Daoy (cell line): ENCODE data around the gene GRIN2C. TPM values are rescaled to one million over a fixed set of nuclear protein-coding genes. Genes with fewer than 3 reads are reported as not detected.
"Not testable (repeated sequence)": the region's sequence is repeated elsewhere in the genome, so short reads cannot be mapped to it uniquely, and the experiment has no call there.

Experiments
- DNase-seq: peaks from one replicate; pipeline ENCODE4 v3.0.0-alpha.2; 2015; ENCODE audit warnings: low read depth
- total RNA-seq: library from RNA; depleted of rRNA; stranded (reverse); fragments of >200 nt; shearing (Covaris generic); gene quantifications from 2 replicates; pipeline ENCODE4 v1.2.3, GENCODE V29; 2014; rRNA removed

Gene GRIN2C
- total RNA-seq: not detected in 2 replicates

GRCh38 chr17:74859459-74860228 lies at the start of gene GRIN2C:
Gene GRIN2C, minus strand, starts transcription at chr17:74859885. Its CDS starts 4,793 bp downstream, at chr17:74855092.
- no peak for DNase-seq

- DNase-seq: not testable (repeated sequence)
Observed at GRCh38 chr17:74909097-74909496, 49.4 kb upstream of the GRIN2C start.

GRCh38 chr17:74907012-74907411 lies 47.3 kb upstream of the GRIN2C start:
- DNase-seq: no peak

DNA sequence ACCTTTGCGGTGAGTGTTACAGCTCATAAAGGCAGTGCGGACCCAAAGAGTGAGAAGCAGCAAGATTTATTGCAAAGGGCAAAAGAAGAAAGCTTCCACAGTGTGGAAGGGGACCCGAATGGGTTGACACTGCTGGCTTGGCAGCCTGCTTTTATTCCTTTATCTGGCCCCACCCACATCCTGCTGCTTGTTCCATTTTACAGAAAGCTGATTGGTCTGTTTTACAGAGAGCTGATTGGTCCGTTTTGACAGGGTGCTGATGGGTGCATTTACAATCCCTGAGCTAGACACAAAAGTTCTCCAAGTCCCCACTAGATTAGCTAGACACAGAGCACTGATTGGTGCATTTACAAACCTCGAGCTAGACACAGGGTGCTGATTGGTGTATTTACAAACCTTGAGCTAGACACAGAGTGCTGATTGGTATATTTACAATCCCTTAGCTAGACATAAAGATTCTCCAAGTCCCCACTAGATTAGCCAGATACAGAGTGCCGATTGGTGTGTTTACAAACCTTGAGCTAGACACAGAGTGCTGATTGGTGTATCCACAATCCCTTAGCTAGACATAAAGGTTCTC lies 46.6 kb upstream of the GRIN2C start:
- DNase-seq: not testable (repeated sequence)

DNA sequence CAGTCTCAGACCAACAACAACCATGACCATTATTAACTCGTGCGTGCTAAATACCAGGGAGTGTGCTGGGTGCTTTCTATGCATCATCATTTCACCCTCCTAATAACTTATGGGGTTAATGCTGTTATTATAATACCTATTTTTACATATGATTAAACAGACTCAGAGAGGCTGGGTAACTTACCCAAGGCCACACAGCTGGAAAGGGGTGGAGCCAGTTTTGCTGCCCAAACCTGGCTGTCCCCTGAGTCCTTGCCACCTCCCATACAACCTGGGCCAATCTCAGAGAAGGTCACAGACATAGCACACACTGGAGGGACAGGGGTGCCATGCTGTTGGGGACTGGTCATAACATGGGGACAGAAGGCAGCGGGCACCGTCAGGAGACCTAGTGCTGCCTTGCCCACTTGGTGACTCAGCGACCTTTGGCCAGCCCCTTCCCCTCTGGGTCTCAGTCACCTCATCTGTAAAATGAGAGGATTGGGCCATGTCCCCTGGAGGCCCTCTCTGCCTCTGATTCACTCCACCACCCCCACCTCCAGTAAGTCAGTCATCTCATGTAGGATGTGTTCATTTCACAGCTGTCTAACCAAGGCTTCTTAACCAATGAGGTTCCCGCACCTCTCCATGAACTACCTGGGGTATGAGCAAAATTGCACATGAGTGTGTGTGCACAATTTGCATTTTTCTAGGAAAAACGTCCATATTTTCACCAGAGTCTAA lies 45.2 kb upstream of the GRIN2C start:
- DNase-seq: no peak

DNA sequence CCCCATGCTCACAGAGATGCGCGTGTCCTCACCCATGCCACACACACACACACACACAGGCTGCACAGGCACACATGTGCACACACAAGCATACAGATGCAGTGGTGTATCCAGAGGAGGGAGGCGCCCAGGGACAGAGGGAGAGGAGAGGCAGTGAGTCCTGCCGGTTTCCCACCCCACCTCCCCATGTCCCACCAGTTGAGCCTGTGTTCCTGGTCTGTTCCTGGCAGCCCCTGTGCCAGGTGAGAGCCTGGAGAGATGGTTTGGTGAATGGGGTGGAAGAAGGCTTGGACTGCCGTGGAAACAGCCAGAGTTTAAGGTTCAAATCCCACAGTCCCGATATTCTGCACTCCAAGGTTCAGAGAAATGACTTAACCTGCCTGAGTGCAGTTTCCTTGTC lies 44.0 kb upstream of the GRIN2C start:
- no peak for DNase-seq

- no peak for DNase-seq
Observed at GRCh38 chr17:74903034-74903433, 43.3 kb upstream of the GRIN2C start.

- DNase-seq: no peak
Observed at GRCh38 chr17:74901353-74902135, 41.9 kb upstream of the GRIN2C start.

DNA sequence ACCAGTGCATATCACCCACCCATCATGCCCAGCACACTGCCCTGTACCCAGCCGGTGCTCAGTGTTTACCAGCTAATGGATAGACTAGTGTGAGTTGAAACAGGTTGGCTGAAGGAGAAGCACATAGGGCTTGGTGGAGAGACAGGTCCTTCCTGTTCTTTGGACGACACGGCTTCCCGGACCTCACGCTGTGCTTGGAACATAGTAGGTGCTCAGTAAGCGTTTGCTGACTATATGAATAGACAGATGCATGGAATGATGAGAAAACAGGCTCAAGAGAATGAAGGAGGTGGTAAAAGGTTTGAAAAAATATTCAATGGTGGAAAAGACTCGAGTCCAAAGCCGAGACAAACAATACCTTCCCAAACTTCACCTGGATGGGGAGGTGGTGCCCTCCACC lies 40.5 kb upstream of the GRIN2C start:
- DNase-seq: no peak

GRCh38 chr17:74898376-74898946 lies 38.8 kb upstream of the GRIN2C start:
- DNase-seq: no peak

- no peak for DNase-seq
Observed at GRCh38 chr17:74893936-74894671, 34.4 kb upstream of the GRIN2C start.

GRCh38 chr17:74892974-74893911 lies 33.6 kb upstream of the GRIN2C start, which contains the start of gene FADS6:
Gene FADS6, minus strand, starts transcription at chr17:74893633. Its CDS starts 38 bp downstream, at chr17:74893595.
- DNase-seq: no peak

DNA sequence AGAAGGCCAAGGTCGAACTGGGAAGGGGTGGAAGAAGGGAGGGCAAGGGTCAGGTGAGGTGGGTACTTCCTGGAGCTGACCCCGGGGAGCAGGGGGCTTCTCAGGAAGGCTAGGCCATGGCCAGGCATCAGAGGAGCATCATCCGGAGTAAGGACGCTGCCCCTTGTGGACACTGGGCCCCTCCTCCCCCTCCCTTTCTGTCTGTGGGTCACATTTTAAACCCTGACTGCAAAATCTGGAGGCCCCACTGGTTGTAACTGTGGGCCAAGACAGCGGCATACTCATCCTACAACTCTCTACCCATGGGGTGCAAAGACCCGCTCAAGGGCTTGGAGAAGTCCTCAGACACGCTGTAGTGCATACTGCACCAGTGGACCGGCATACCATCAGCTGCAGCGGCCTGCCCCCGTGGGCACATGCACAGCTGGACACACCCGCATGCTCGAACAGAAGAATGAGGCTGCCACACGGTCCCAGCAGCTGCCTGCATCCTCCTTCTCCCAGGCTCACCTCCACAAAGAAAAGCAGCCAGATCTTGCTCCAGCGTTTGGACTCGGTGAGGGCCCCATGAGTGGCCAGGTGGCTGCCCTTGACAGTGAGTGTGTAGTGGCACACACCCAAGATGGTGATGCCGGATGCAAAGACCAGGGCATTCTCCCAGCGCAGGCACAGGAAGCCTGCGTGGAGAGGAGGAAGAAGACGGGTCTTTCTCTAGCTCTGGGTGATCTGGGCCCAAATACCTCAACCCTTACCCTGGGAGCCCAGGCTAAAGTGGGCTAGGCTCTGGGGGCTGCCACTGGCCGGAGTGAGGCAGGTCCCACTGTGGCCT lies 32.5 kb upstream of the GRIN2C start:
- DNase-seq: no peak

DNA sequence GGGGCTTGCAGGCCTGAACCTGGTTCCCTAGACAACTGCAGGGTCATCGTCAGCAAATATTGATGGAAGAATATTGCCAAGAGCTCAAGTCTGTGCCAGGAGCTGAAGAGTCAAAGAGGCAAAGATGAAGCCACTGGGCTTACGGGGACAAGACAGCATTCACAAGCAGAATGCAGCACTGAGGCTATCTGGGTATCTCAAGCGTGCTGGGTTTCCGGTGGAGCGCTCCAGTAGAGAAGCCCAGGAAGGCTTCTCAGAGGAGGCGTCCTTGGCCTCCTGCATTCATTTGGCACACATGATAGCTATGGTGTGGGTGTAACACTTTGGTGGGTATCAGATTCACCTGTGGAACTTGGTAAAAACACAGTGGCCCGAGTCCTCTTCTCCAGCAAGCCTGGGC lies 30.9 kb upstream of the GRIN2C start:
- DNase-seq: no peak

GRCh38 chr17:74888469-74888868 lies 28.8 kb upstream of the GRIN2C start:
- no peak for DNase-seq

DNA sequence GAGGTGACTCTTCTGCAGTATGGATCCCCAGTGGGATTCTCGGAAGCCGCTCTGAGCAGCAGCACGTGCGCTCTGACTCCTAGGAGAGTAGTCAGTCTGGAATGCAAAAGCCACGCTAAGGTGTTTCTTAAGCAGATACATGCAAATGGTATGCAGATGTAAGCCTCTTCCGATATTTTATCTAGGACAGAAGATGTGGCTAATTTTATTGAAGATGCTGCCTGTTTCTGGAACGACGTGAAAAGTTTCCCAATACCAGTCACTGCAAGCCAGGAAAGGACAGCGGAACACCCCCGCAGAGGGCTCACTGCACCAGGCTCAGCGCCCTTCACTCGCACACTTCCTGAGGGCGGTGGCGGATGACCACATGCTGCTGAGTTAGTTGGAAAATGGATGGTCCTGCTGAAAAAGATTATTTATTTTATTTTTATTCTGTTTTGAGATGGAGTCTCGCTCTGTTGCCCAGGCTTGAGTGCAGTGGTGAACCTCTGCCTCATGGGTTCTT lies 23.6 kb upstream of the GRIN2C start:
- DNase-seq: no peak

- DNase-seq: no peak
Observed at GRCh38 chr17:74882517-74883240, 23.0 kb upstream of the GRIN2C start.

- DNase-seq: no peak
Observed at GRCh38 chr17:74881073-74881472, 21.4 kb upstream of the GRIN2C start.
